Frontal cortex (tissue), 4 donors: Measurements from ENCODE around the gene CSNK2A1. TPM values are rescaled to one million over a fixed set of nuclear protein-coding genes. Genes with fewer than 3 reads are reported as not detected.
"Not testable (repeated sequence)": the region's sequence is repeated elsewhere in the genome, so short reads cannot be mapped to it uniquely, and the experiment has no call there.

ENCODE experiments used
- DNase-seq, 2 donors: peaks; one replicate each; pipeline ENCODE4 v3.0.0; 2012; ENCODE audit warnings: low spot score in 2 of 2
- FAIRE-seq: peaks from 2 replicates; lab custom pipeline; 2012; peaks lifted over from hg19 to GRCh38; lab: Jason Lieb, UNC
- total RNA-seq: library from RNA; depleted of rRNA; stranded (reverse); fragments of >200 nt; gene quantifications from one replicate; pipeline ENCODE4 v1.2.3, GENCODE V29; 2014
- donor health status: control.
- donor health status: control.
- donor health status: control.

The CSNK2A1 gene
- total RNA-seq, 1 donor from 2014 or later = 179 TPM

DNA sequence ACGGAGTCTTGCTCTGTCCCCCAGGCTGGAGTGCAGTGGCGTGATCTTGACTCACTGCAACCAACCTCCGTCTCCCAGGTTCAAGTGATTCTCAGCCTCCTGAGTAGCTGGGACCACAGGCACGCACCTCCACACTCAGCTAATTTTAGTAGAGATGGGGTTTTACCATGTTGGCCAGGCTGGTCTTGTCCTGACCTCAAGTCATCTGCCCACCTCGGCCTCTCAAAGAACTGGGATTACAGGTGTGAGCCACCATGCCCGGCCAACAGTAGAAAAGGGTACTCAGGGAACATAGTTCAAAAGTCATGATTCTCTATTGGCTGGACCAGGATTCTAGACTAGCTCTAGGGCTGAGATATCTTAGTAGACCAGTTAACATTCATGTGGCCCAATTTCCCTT is 5.6 kb downstream of the CSNK2A1 start:
- FAIRE-seq = no peak
- no peak for DNase-seq

DNA sequence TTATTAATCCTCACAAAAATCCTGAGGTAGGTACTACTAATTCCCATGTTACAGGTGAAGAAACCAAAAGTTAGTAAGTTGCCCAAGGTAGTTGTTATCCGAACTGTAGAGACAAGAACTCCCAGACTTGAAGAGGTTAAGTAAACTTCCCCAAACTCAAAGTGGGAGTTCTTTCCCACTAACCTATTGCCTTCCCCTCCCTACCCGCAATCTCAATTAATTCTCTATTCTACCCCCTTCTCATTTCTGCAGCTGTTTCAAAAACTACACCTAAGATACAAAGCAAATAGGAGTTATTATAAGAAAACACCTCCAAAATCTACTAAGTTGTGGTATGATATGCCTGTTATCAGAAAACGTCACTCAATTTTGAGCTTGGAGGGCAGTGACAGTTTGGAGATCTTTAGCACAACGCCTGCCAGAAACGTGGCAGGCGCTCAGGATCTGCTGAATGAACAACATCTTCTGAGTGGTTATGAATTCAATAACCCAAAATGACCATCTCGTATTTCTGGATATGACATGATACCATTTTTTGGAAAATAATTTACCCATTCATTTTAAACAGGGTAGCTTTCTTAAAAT is 7.1 kb downstream of the CSNK2A1 start:
- DNase-seq (no peak), FAIRE-seq (no peak)

DNA sequence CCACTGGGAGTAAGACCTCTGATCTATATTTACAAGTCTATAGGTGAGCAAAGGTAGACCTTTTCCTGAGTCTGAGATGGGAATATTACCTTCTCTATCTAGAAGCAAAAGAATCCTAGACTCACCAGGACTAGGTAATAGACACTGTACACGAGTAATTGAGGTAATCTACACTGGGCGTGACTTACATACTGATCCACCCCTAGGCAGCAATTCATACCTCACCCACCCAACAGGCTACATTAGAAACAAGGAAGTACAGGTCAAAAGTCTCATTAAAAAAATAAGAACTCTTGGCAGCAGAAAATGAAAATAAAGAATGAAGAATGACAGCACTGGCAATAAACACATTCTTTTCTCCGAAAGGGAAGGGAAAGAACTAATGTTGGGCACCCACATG is 7.6 kb downstream of the CSNK2A1 start:
- no peak for DNase-seq
- no peak for FAIRE-seq

DNA sequence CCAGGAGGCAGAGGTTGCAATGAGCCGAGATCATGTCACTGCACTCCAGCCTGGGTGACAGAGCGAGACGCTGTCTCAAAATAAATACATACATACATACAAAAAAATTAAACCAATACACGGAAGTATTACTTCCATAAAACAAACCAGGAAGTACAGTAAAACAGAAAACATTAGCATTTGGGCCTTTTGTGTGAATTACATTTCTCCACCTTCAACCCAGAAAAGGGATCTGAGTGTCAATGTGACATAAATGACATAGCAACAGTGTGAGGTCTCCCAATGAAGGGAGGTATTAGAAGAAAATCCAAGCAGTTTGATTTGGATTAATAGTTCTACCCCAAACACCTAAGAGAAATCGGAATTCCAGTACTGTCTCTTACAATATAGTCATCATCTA is 10.1 kb downstream of the CSNK2A1 start:
- no peak for DNase-seq
- FAIRE-seq = no peak

DNA sequence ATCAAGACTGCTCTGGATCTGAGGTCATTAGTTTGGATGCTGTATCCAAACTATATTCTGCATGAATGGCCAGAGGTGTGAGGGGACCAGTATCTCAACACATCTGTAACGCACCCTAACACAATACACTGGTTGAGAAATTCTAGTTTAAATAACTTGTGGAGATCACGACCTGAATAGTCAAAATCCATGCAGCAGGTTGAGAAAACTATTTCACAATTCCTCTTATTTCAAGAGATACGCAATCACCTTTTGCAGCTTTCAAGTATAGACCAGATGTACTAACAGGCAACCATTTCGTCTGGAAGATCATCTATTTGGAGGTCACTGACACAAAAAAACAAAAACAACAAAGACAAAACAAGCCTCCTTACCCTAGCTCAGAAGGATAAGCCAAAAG is 11.1 kb downstream of the CSNK2A1 start:
- FAIRE-seq (no peak), DNase-seq (no peak)

DNA sequence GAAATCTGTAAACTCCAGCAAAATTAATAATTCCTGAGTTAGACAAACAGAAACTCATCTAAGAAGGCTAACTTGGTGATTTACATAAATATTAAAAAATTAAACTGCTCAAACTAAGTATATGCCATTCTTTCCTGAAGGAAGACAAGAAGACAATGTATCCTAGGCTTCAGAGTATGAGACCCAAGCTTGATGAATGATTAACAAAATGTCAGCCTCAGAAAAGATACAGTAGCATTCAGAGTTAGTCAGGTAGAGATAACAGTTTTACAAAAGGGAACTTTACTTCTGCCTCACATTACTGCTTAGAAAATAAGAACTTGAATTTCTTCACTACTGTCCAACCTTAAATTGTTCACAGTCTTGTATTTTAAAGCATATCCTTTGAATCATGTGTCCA is 12.0 kb downstream of the CSNK2A1 start:
- FAIRE-seq = no peak
- DNase-seq = no peak

DNA sequence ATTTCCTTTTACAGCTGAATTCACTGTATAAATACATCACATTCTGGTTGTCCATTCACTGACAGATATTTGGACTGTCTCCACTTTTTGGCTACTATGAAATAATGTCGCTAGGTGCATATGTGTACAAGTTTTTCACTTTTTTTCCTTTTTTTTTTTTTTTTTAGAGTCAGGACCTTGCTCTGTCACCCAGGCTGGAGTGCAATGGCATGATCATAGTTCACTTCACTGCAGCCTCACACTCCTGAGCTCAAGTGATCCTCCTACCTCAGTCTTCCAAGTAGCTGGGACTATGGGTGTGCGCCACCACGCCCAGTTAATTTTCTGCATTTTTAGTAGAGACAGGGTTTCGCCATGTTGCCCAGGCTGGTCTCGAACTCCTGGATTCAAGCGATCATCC is 13.3 kb downstream of the CSNK2A1 start:
- FAIRE-seq = no peak

DNA sequence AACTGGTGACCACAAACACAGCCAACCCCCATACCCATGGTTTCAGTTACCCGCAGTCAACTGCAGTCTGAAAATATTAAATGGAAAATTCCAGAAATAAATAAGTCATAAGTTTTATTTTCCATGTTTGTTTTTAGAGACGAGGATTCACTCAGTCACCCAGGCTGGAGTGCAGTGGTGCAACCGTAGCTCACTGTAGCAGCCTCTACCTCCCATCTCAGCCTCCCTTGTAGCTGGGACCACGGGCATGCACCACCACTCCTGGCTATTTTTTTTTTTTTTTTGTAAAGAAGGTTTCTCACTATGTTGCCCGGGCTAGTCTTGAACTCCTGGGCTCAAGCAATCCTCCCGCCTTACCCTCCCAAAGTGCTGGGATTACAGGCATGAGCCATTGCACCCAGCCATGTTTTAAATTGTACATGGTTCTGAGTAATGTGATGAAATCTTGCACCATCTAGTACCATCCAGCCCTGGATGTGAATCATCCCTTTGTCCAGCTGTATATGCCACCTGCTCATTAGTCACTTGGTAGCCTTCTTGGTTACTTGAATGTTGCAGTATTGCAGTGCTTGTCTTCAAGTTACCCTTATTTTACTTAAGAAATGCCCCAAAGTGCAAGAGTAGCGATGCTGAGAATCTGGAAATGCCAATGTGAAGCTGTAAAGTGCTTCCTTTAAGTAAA is 14.5 kb downstream of the CSNK2A1 start:
- DNase-seq (no peak), FAIRE-seq (no peak)

More for the DNA sequence above, 13.3 kb downstream of the CSNK2A1 start:
- DNase-seq = no peak

DNA sequence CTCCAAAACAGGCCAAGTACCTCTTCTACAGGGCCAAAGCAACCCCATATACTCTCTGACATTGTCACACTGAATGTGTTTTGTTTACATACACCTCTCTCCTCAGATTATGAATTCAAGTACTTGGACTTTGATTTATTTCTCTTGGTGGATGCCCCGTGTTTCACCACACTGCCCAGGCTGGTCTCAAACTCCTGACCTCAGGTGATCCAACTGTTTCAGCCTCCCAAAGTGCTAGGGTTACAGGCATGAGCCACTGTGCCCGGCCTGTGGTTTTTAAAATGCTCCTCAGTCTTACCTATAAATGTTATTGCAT is 16.1 kb downstream of the CSNK2A1 start:
- DNase-seq = no peak
- FAIRE-seq = no peak

DNA sequence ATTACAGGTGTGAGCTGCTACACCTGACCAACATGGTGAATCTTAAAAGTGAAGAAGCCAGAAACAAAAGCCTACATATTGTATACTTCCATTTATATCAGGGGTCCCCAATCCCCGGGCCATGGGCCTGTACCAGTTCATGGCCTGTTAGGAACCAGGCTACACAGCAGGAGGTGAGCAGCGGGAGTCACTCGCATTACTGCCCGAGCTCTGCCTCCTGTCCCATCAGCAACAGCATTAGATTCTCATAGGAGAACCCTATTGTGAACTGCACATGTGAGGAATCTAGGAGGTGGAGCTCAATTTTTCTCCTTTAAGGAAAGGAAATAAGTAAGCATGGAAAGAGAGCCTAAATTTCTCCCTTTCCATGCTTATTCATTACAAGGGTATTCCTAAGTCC is 21.7 kb downstream of the CSNK2A1 start:
- no peak for FAIRE-seq
- no peak for DNase-seq

DNA sequence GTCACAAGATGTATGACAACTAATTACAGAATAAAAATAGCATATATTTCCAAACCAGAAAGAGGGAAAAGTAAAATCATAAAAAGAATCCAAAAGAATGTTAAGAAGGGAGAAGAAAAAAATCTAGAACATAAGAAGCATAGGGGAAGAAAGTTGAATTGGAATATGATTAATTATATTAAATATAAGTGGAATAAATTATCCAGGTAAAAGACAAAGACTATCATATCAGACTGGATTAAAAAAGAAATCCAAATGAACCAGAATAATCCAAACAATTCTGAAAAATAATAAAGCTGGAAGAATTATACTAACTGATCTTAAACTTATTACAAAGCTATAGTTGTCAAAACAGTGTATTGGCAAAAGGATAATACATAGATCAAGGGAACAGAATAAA is 23.6 kb downstream of the CSNK2A1 start:
- DNase-seq (no peak), FAIRE-seq (peak; percentile 43)

DNA sequence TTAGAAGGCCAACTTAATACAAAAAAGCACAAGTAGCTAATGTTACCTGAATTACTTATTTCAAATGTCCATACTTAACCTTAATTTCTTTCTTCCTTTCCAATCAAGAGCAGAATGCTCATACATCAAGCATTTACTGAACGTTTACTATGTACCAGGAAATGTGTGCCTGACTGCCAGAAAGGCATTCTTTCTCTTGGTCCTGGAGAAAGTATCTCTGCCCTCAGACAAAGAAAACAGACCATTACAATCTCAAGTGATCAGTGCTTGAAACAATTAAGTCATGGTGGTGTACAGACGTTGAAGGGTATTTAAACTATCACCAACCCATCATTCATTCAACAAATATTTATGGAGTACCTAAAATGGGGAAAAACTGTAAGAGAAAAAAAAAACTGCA is 26.4 kb downstream of the CSNK2A1 start:
- DNase-seq (no peak), FAIRE-seq (no peak)

DNA sequence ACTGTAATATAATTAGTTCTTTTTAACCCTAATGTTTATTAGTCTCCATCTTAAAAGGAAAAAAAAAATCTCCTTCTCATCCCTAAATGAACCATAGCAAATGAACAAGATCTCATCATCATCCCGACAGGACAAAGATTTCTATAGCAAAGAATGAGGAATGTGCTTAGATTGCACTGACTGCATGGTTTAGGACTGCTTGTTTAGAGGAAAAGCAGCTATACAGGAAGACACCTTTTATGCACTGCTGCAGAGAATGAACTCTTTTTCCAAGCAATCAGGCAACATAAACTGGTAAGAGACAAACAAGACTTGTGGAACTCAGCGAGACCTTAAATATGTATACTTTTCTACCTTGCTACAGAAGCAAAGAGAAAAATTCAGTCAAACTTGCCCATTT is 26.8 kb downstream of the CSNK2A1 start:
- FAIRE-seq (no peak), DNase-seq (no peak)

DNA sequence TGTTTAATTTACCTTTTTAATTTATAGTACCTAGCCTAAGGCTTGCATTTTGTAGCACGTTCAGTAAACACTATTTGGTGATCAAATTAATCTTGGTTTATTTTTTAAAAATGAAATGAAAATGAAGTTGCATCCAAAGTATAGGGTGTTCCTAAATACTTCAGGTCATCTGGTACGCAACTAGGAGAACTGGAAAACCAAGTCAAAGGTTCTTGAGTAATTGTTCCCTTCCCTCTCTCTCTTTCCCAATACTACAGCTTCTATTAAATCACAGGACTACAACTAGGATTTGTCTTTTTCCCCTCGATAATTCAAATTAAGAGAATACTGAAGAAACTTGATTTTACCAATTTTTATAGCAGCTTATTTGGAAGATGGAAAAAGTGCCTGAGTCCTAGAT is 27.9 kb downstream of the CSNK2A1 start:
- FAIRE-seq (no peak), DNase-seq (no peak)

DNA sequence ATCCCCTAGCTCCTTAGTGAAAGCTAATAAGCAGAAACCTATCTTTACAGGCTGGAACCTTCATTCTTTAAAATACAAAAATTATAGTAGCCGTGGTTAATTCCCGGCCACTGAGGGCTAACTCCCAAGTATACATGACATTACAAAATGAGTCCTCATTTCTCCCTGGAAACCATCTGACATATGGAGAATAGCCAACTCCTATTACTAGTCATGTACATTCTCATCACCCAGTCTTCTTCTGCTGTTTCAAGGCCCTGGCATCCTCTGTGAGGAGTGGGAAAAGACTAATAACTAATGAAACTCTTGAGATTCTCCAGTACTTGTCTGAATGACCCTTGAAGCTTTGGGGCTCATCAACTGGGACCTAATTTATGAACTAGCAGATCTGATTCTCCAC is 30.2 kb downstream of the CSNK2A1 start:
- no peak for DNase-seq
- FAIRE-seq = no peak

DNA sequence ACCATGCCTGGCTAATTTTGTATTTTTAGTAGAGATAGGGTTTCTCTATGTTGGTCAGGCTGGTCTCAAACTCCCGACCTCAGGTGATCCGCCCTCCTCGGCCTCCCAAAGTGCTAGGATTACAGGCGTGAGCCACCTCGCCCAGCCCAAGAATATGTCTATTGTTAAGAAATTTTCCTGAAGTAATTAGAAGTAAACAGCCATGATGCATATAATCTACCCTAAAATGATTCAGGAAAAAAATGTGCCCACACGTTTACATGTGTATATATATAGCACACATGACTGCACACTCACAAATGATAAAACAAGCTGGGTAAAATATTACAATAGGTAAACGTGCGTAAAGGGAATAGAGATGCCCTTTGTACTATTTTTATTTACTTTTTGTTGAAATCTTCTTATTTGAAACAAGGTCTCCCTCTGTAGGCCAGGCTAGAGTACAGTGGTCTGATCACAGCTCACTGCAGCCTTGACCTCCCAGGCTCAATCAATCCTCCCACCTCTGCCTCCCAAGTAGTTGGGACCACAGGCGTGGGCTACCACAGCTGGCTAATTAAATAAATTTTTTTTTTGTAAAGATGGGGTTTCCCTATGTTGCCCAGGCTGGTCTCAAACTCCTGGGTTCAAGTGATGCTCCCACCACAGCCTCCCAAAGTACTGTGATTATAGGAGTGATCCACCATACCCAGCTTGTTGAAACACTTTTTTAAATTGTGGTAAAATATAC is 33.1 kb downstream of the CSNK2A1 start:
- not testable (repeated sequence) for DNase-seq, FAIRE-seq

DNA sequence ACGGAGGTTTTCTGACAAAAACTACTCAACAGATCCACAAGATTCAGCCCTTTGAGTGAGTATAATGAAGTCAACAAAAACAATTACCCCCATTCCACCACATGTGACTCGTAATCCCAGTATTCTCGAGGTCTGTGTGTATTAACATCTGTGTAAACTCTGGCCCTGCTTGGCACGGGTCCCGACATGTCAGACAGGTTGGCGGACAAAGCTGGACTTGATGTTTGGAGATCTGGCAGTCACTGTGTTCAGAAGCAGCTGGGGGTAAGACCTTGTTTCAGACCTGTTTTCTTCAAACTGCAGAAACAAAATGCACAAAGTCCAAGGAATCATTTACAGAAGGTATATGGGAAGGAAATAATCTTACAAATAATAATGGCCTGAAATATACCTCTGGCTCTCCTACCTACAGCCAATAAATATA is 35.2 kb downstream of the CSNK2A1 start:
- FAIRE-seq, DNase-seq: not testable (repeated sequence)

DNA sequence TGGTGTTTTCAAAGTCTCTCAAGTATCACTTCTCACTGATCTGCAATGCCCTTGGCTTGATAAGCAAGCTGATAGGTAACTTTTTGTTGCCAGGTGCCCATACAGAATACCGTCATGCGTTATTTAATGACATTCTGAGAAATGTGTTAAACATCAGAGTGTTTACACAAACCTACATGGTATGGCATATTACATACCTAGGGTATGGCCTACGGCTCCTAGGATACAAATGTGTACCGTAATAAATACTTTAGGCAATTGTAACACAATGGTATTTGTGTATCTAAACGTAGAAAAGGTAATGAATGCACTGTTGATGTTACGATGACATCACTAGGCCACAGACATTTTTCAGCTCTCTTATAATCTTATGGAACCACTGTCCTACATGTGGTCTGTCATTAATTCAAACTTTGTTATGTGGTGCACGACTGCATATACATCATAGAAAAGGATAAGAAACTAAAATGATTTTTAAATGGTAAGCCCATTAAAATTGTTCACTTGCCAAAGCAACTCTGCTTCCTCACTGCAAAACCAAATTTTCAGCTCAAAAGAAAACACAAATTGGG is 35.7 kb downstream of the CSNK2A1 start:
- no peak for FAIRE-seq

DNA sequence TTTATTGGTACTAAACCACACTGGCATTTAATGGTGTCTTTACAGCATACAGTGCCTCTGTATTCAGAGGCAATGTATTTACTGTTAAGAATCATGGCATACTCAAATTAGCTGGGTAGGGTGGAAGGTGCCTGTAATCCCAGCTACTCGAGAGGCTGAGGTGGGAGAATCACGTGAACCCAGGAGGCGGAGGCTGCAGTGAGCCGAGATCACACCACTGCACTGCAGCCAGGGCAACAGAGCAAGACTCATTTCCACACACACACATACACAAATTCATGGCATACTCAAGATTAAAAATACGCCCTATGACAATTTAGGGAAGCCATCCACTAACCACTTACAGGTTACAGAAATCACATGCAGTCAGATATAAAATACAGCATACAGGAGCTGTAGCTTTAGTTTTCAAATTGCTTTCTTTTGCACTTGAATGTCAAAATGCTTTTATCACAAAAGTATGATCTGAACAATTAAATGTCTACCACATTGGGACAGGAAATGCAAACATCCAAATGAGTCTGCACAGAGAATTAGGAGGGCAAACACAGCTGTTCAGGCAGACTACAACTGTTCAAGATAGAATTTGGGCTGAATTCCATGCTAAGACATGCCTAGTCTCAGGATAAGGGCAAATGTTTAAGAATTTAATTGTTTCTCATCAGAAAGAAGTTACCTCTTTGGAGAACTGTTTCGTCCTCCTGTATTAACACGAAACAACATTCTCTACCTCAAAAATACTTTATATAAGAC is 36.4 kb downstream of the CSNK2A1 start:
- no peak for FAIRE-seq

More for the DNA sequence above, 35.7 kb downstream of the CSNK2A1 start:
- no peak for DNase-seq

DNA sequence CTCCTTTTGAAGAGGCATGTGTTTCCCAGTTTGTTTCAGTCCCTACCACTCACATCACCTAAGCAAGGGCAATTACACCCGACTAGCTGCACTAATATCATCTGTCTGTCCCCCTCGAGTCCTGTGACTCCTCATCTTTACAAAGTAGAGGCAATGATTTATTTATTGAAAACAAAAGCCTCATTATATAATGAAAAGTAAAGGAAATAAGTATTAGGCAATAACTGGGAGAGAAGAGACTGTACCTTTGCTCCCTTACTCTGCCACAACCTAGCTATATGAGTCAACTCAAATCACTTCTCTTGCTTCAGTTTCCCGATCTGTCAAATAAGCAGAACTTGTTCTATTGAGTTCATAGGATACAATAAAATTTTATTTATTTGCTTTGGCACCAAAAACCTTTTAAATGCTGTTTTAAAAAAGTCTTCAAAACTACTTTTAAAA is 38.9 kb downstream of the CSNK2A1 start:
- DNase-seq (no peak), FAIRE-seq (no peak)

More for the DNA sequence above, 36.4 kb downstream of the CSNK2A1 start:
- DNase-seq = no peak
